Stimulated activated CD4-positive, alpha-beta T cell treated with anti-CD3 and anti-CD28 coated beads, Interleukin-15, amount 100 ng/mL, for 48 hours (primary cell): ENCODE measurements around the gene BNIP3.
"Not testable (repeated sequence)": the region's sequence is repeated elsewhere in the genome, so short reads cannot be mapped to it uniquely, and the experiment has no call there.

Experiments used
- DNase-seq, 2 donors: peaks; one replicate each; pipeline ENCODE4 v3.0.0-alpha.2; 2020; ENCODE audit warnings: low read depth in 2 of 2

The BNIP3 gene

GRCh38 chr10:132002004-132002403, 20.3 kb upstream of the BNIP3 start:
- DNase-seq, result no peak

GRCh38 chr10:132001238-132001972, 19.7 kb upstream of the BNIP3 start:
- no peak for DNase-seq

GRCh38 chr10:131998845-131999681, 17.3 kb upstream of the BNIP3 start:
- no peak for DNase-seq

GRCh38 chr10:131998050-131998844, 16.5 kb upstream of the BNIP3 start:
- DNase-seq, result no peak

- no peak for DNase-seq
Observed at GRCh38 chr10:131997366-131998049, 15.8 kb upstream of the BNIP3 start.

- no peak for DNase-seq
Observed at GRCh38 chr10:131996466-131997365, 15.0 kb upstream of the BNIP3 start.

- no peak for DNase-seq
Observed at GRCh38 chr10:131994435-131994834, 12.7 kb upstream of the BNIP3 start.

GRCh38 chr10:131993275-131993674, 11.6 kb upstream of the BNIP3 start:
- DNase-seq, result no peak

- DNase-seq, result no peak
Observed at GRCh38 chr10:131991726-131992125, 10.0 kb upstream of the BNIP3 start.

- DNase-seq, result not testable (repeated sequence)
Observed at GRCh38 chr10:131987786-131988185, 6.1 kb upstream of the BNIP3 start.

GRCh38 chr10:131987301-131987700, 5.6 kb upstream of the BNIP3 start:
- DNase-seq, result not testable (repeated sequence)

GRCh38 chr10:131986851-131987250, 5.1 kb upstream of the BNIP3 start:
- not testable (repeated sequence) for DNase-seq

- DNase-seq, result no peak
Observed at GRCh38 chr10:131983780-131984179, 2.1 kb upstream of the BNIP3 start.

GRCh38 chr10:131982796-131983195, 1.1 kb upstream of the BNIP3 start:
- no peak for DNase-seq

GRCh38 chr10:131982185-131982756, 548 bp upstream of the BNIP3 start:
- DNase-seq, result no peak

- DNase-seq, result no peak
Observed at GRCh38 chr10:131980761-131981428, 828 bp downstream of the BNIP3 start.

GRCh38 chr10:131980321-131980720, 1.4 kb downstream of the BNIP3 start:
- DNase-seq, result no peak

GRCh38 chr10:131979821-131980270, 1.9 kb downstream of the BNIP3 start:
- DNase-seq, result no peak

GRCh38 chr10:131979336-131979735, 2.4 kb downstream of the BNIP3 start:
- DNase-seq, result no peak

- DNase-seq, result no peak
Observed at GRCh38 chr10:131978851-131979250, 2.9 kb downstream of the BNIP3 start.
